ENCODE results near the gene TARBP2. TPM values are rescaled to one million over a fixed set of nuclear protein-coding genes. Genes with fewer than 3 reads are reported as not detected.

The TARBP2 gene
- total RNA-seq, 2 experiments from 2014 or later = 45.9 to 49.1 TPM

DNA sequence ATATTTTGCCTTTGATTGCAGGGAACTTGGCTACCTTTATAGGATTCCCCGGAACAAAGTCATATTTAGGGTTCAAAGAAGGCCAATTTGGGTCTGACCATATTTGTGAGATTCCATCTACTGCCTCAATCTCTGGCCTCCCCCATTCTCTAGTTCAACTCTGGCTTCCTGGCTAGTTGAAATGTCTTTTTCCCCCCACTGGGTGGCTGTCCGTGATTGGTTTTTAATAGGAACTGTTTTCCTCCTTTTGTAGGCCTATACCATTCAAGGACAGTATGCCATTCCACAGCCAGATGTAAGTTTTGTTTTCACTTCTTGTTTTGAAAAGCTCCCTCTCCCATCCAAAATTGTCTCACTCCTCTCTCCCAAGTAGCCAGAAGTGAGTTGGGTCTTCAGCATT lies 35.4 kb upstream of the TARBP2 start:
- no peak overlapping the region for H3K4me3 ChIP-seq (ENCODE audit: low read depth, low read length, poor library complexity, severe bottlenecking)
- no TSS peak for BruUV-seq (replicated peaks)
- H3K9me3 ChIP-seq (ENCODE audit: low read length) = no peaks in the 10 kb centered on the region
- H4K20me1 ChIP-seq (ENCODE audit: insufficient read depth, low read length) = peaks cover 49% of the 10 kb centered on the region
- H3K9me2 ChIP-seq (ENCODE audit: insufficient read depth, low read length) = no peaks in the 10 kb centered on the region
- TF ChIP-seq, protein P1, sequence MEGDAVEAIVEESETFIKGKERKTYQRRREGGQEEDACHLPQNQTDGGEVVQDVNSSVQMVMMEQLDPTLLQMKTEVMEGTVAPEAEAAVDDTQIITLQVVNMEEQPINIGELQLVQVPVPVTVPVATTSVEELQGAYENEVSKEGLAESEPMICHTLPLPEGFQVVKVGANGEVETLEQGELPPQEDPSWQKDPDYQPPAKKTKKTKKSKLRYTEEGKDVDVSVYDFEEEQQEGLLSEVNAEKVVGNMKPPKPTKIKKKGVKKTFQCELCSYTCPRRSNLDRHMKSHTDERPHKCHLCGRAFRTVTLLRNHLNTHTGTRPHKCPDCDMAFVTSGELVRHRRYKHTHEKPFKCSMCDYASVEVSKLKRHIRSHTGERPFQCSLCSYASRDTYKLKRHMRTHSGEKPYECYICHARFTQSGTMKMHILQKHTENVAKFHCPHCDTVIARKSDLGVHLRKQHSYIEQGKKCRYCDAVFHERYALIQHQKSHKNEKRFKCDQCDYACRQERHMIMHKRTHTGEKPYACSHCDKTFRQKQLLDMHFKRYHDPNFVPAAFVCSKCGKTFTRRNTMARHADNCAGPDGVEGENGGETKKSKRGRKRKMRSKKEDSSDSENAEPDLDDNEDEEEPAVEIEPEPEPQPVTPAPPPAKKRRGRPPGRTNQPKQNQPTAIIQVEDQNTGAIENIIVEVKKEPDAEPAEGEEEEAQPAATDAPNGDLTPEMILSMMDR (conservative IDR thresholded peaks at IDR 0.05; ENCODE audit: low read length) = 0 out of 2 replicates have a peak, but pooled peaks have one; percentile 24
- TF ChIP-seq EZH2phosphoT487 (IDR thresholded peaks at IDR 0.05; ENCODE audit: borderline replicate concordance, low read depth, low read length) = no peak
- CTCF ChIA-PET (ENCODE audit: unreplicated experiment) = interaction anchor here (0.5 to 1.1 kb wide), 2 partner anchors 10 to 411 kb away, joined by 4 to 5 read pairs; no protein-coding TSS in a partner anchor
- peaks cover 100% of the 10 kb centered on the region for H3K36me3 ChIP-seq (ENCODE audit: insufficient read depth, low read length)
- no peak for DNase-seq (ENCODE audit: low spot score)
- H2AFZ ChIP-seq (ENCODE audit: low read length) = no peak overlapping the region
- POLR2A ChIA-PET = interaction anchor here (0.6 to 1.3 kb wide), 5 partner anchors 10 to 35 kb away, joined by 3 to 5 read pairs (median 3); partner anchors contain the start of gene TARBP2
- no peak overlapping the region for H3K27ac ChIP-seq (ENCODE audit: low read depth, low read length, poor library complexity, severe bottlenecking)
- H3K79me2 ChIP-seq (ENCODE audit: insufficient read depth, low read depth, low read length) = peaks cover 57% of the 10 kb centered on the region; the same call in 1 of the 2 replicates
- intact Hi-C loops (cut with micrococcal nuclease; ENCODE audit: unreplicated experiment) = no loop called here
- no peak overlapping the region for H3K4me2 ChIP-seq (ENCODE audit: low read length)
- H3K4me1 ChIP-seq (ENCODE audit: insufficient read depth, low read length, poor library complexity, severe bottlenecking) = peaks cover 24% of the 10 kb centered on the region

DNA sequence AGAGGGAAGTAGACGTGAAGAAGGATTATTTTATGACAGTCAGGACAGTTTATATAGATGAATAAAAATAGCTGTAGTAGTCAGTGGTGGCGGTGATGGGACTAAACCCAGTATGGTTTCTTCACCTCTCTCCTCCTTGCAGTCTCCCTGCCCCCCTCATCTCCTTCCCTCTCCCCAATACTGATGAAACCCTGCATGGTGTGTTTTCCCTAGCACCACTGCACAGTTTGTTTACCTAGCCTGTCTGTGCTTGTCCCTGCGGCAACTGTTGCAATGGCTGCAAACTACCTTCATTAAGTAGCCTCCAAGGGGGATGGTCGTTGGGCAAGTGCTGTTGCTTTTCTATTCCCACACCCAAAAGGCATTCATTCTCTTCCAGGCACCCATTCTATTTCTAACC lies 34.4 kb upstream of the TARBP2 start:
- CTCF ChIA-PET (ENCODE audit: unreplicated experiment) = no interaction called here

DNA sequence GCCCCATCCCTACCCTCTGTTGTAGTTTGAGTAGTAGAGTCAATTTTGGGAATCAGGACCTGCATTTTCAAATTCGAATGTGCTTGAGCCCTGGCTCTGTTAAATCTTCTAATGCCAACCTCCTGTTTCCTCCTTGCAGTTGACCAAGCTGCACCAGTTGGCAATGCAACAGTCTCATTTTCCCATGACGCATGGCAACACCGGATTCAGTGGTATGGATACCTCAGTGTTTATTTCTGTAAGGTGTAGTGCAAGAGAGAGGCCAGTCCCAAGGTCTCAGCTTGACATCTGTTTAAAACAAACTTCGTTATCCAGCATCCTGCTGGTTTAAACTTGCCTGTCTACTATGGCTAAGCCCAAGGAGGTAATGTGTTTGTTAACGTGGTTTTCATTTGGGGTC lies 34.0 kb upstream of the TARBP2 start:
- Histone ChIP-seq H3K27ac (ENCODE audit: low read depth, low read length, poor library complexity, severe bottlenecking) (no peak overlapping the region), H2AFZ (ENCODE audit: low read length) (no peak overlapping the region), H3K4me2 (ENCODE audit: low read length) (no peak overlapping the region), H3K4me1 (ENCODE audit: insufficient read depth, low read length, poor library complexity, severe bottlenecking) (peaks cover 24% of the 10 kb centered on the region), H3K9me2 (ENCODE audit: insufficient read depth, low read length) (no peaks in the 10 kb centered on the region), H3K79me2 (ENCODE audit: insufficient read depth, low read depth, low read length) (peaks cover 51% of the 10 kb centered on the region; the same call in 1 of the 2 replicates), H3K9me3 (ENCODE audit: low read length) (no peaks in the 10 kb centered on the region), H3K4me3 (ENCODE audit: low read depth, low read length, poor library complexity, severe bottlenecking) (no peak overlapping the region), H4K20me1 (ENCODE audit: insufficient read depth, low read length) (peaks cover 41% of the 10 kb centered on the region), H3K36me3 (ENCODE audit: insufficient read depth, low read length) (peaks cover 99% of the 10 kb centered on the region)
- intact Hi-C loops (cut with micrococcal nuclease; ENCODE audit: unreplicated experiment) = no loop called here
- ChIA-PET POLR2A (interaction anchor here (0.6 kb wide), 1 partner anchor 159 kb away, joined by 3 read pairs; the partner anchor contains the start of gene ATF7), CTCF (ENCODE audit: unreplicated experiment) (no interaction called here)
- DNase-seq (ENCODE audit: low spot score) = no peak
- no TSS peak for BruUV-seq (replicated peaks)
- TF ChIP-seq, protein P1 (conservative IDR thresholded peaks at IDR 0.05; ENCODE audit: low read length) = no peak
- no peak for TF ChIP-seq EZH2phosphoT487 (IDR thresholded peaks at IDR 0.05; ENCODE audit: borderline replicate concordance, low read depth, low read length)

More for the DNA sequence above, 34.4 kb upstream of the TARBP2 start:
- H3K9me2 ChIP-seq (ENCODE audit: insufficient read depth, low read length) = no peaks in the 10 kb centered on the region
- peaks cover 51% of the 10 kb centered on the region; the same call in 1 of the 2 replicates for H3K79me2 ChIP-seq (ENCODE audit: insufficient read depth, low read depth, low read length)
- H3K9me3 ChIP-seq (ENCODE audit: low read length) = no peaks in the 10 kb centered on the region
- POLR2A ChIA-PET = no interaction called here
- peaks cover 41% of the 10 kb centered on the region for H4K20me1 ChIP-seq (ENCODE audit: insufficient read depth, low read length)
- peaks cover 24% of the 10 kb centered on the region for H3K4me1 ChIP-seq (ENCODE audit: insufficient read depth, low read length, poor library complexity, severe bottlenecking)
- no peak overlapping the region for H3K4me2 ChIP-seq (ENCODE audit: low read length)
- no peak overlapping the region for H2AFZ ChIP-seq (ENCODE audit: low read length)
- no peak for DNase-seq (ENCODE audit: low spot score)
- peaks cover 99% of the 10 kb centered on the region for H3K36me3 ChIP-seq (ENCODE audit: insufficient read depth, low read length)
- intact Hi-C loops (cut with micrococcal nuclease; ENCODE audit: unreplicated experiment) = no loop called here
- H3K27ac ChIP-seq (ENCODE audit: low read depth, low read length, poor library complexity, severe bottlenecking) = no peak overlapping the region
- TF ChIP-seq EZH2phosphoT487 (IDR thresholded peaks at IDR 0.05; ENCODE audit: borderline replicate concordance, low read depth, low read length) = no peak
- TF ChIP-seq, protein P1 (conservative IDR thresholded peaks at IDR 0.05; ENCODE audit: low read length) = no peak
- H3K4me3 ChIP-seq (ENCODE audit: low read depth, low read length, poor library complexity, severe bottlenecking) = no peak overlapping the region
- BruUV-seq (replicated peaks) = no TSS peak
